ENCODE measurements around the gene CDCA7. TPM values are rescaled to one million over a fixed set of nuclear protein-coding genes. Genes with fewer than 3 reads are reported as not detected.

The CDCA7 gene
- total and polyA plus RNA-seq, 2 donors (not counting 3 experiments of a cell fraction or from before 2014, with no cell fraction given): 14.9 to 29.7 TPM

DNA sequence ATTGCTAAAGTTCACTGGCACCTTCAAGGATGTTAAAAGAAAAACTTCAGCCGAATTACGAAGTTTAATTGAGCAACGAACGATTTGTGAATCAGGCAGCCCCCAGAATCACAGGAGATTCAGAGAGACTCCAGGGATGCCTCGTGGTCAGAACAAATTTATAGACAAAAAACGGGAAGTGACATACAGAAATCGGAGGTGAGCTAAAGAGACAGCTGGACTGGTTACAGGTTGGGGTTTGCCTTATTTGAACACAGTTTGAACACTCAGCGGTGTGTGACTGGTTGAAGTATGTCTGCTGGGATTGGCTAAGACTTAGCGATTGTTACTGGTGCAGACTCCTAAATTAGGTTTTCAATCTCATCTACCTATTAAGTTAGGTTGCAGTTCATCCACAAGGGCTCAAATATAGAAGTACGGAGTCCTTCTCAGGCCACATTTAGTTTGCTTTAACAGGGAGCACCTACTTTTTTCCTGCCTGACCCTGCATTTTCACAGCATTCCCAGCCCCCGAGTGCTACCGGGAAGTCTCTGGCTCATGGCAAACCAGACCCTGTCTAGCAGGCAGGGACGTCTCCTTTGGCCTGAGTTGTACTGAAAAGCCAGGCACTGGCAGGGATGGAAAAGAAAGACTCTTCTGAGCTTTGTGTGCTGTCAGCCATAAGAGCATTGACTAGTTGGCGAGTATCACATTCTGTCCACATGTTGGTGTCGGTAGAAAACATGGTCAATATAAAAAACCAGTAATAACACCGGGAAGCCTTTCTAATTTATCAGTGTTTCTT lies 41.1 kb downstream of the CDCA7 start:
- dilution Hi-C loops (cut with MboI; ENCODE audit: extremely low pct_ligation_motif_present, low sequenced_read_pairs): no loop called here
- FAIRE-seq (no peak), DNase-seq (ENCODE audit: low read depth, low spot score) (no peak)
- Histone ChIP-seq H3K9me3 (replicated peaks; ENCODE audit: control insufficient read depth, insufficient read depth, low read length) (no peaks in the 10 kb centered on the region), H3K9me1 (replicated peaks; ENCODE audit: control insufficient read depth, extremely low read depth, insufficient read depth, low read length) (no peaks in the 10 kb centered on the region), H3K79me2 (ENCODE audit: control insufficient read depth, insufficient read depth, low read length) (no peaks in the 10 kb centered on the region), H2AFZ (ENCODE audit: low read depth, low read length) (no peak overlapping the region), H3K27ac (ENCODE audit: insufficient read depth, low read depth, low read length) (no peak overlapping the region), H3K27me3 (ENCODE audit: control insufficient read depth in 2 of 2, insufficient read depth in 2 of 2, low read length in 2 of 2) (peaks cover 27 to 34% of the 10 kb centered on the region in 2 experiments), H3K4me3 (replicated peaks in 1 of 3; ENCODE audit: insufficient read depth in 1 of 3, low read depth in 1 of 3, low read length in 3 of 3) (no peak overlapping the region), H4K20me1 (replicated peaks; ENCODE audit: control insufficient read depth, extremely low read depth, insufficient read depth, low read length) (no peaks in the 10 kb centered on the region), H3K36me3 (ENCODE audit: control insufficient read depth in 2 of 2, extremely low read depth in 1 of 2, insufficient read depth in 2 of 2, low read length in 2 of 2) (no peaks in the 10 kb centered on the region), H3K4me2 (ENCODE audit: insufficient read depth, low read length) (no peak overlapping the region), H3K4me1 (ENCODE audit: control insufficient read depth, extremely low read depth, insufficient read depth, low read length) (no peaks in the 10 kb centered on the region), H3K9ac (replicated peaks; ENCODE audit: extremely low read depth, insufficient read depth, low read length) (no peak overlapping the region)
- POLR2A ChIA-PET: no interaction called here
- TF ChIP-seq POLR2AphosphoS5 (IDR thresholded peaks at IDR 0.05; ENCODE audit: insufficient read depth, low read depth, low read length): no peak
- TF ChIP-seq CTCF (IDR thresholded peaks at IDR 0.05; ENCODE audit: extremely low read depth in 1 of 2, insufficient read depth in 1 of 2, low read depth in 1 of 2, low read length in 2 of 2): no peak
- TF ChIP-seq POLR2A (IDR thresholded peaks at IDR 0.05; ENCODE audit: low read depth, low read length): no peak
- no peak for TF ChIP-seq MYC (IDR thresholded peaks at IDR 0.05; ENCODE audit: low read depth, low read length)
- no peak for TF ChIP-seq GATA2 (IDR thresholded peaks at IDR 0.05; ENCODE audit: insufficient read depth, insufficient read length, low read depth, low read length)
- no peak for TF ChIP-seq EZH2 (IDR thresholded peaks at IDR 0.05; ENCODE audit: borderline replicate concordance, low read depth, low read length, severe bottlenecking)
- TF ChIP-seq MAX (IDR thresholded peaks at IDR 0.05; ENCODE audit: insufficient read depth, insufficient read length): no peak
- TF ChIP-seq FOS (IDR thresholded peaks at IDR 0.05; ENCODE audit: borderline replicate concordance, insufficient read depth, low read length): no peak
- TF ChIP-seq JUN (IDR thresholded peaks at IDR 0.05; ENCODE audit: borderline replicate concordance, insufficient read depth, insufficient read length, low read depth): no peak
- BruUV-seq (replicated peaks): no TSS peak
- CTCF ChIA-PET: no interaction called here
- intact Hi-C loops (cut with micrococcal nuclease): no loop called here

All from endothelial cell of umbilical vein (primary cell).